ENCODE data around the gene THSD7A. TPM values are rescaled to one million over a fixed set of nuclear protein-coding genes. Genes with fewer than 3 reads are reported as not detected.
"Not testable (repeated sequence)": the region's sequence is repeated elsewhere in the genome, so short reads cannot be mapped to it uniquely, and the experiment has no call there.

Gene THSD7A
- total RNA-seq, 2 experiments from 2014 or later: not detected

DNA sequence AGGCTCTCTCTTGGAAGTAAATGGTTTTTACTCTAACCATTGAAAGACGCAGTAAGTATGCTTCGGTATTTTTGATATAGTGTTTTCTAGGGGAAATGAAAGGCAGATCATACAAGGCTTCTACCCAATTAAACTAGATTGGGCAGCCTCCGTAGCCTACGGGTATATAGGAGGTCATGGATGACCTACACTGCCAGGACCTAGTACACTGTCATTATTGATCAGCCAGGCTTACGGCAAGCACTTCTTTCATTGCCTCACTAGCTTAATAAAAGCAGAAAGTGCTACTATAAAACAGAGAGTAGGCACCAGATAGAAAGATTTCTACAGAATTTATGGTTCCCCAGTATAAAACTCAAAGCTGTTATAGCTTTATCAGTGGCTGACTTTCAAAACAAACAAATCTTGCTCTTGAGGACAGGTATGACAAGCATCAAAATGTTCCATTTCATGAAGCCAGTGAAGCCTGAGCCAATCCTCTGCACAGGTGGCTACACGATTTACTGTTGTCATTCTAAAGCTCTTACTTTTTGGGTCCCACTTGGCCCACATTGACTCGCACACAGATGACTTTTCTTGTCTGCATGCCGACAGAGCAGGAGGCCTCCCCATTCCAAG lies 358.1 kb downstream of the THSD7A start:
- ChIA-PET POLR2A (no interaction called here), CTCF (no interaction called here)

- CTCF ChIA-PET: no interaction called here
- POLR2A ChIA-PET: no interaction called here
Measured at GRCh38 chr7:11473220-11473619, 358.8 kb downstream of the THSD7A start.

GRCh38 chr7:11472646-11473045 lies 359.4 kb downstream of the THSD7A start:
- ChIA-PET CTCF (no interaction called here), POLR2A (no interaction called here)

- POLR2A ChIA-PET: no interaction called here
- CTCF ChIA-PET: no interaction called here
Measured at GRCh38 chr7:11471255-11471654, 360.7 kb downstream of the THSD7A start.

DNA sequence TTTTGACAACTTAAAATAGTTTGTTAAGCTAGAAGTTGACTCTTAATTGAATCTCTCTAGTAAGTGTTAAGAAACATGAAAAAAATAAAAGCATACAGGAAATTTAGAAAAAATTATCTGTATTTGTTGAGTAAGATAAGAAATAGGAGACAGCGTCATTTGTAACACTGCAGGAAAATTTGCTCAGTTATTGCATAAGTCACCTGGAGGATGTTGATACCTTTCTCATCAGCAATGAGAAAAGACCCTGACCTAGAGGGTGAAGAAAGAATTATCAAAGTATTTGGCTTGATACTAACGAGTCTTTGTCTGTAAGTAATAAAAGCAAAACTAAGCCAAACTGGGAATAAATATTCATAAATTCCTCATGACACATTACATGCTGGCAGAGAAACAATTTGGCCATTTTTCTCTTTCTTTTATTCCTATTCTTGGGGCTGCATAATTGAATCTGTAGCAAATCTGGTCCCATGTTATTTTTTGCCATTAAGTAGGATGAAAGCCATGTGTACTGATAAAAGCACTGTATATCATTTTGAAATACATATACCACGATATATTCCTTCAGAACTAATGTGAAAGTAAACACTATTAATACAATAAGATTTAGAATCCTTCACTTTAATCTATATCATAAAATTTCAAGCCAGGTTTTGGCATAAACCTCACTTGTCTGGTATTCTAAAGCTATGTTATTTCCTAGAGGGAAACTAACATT lies 362.8 kb downstream of the THSD7A start:
- ChIA-PET POLR2A (no interaction called here), CTCF (no interaction called here)

GRCh38 chr7:11466517-11467105 lies 365.4 kb downstream of the THSD7A start:
- POLR2A ChIA-PET: no interaction called here

GRCh38 chr7:11464624-11465023 lies 367.4 kb downstream of the THSD7A start:
- CTCF ChIA-PET: no interaction called here
- POLR2A ChIA-PET: no interaction called here

More at GRCh38 chr7:11466517-11467105, 365.4 kb downstream of the THSD7A start:
- CTCF ChIA-PET: no interaction called here

- CTCF ChIA-PET: no interaction called here
- POLR2A ChIA-PET: no interaction called here
Measured at GRCh38 chr7:11461946-11462345, 370.1 kb downstream of the THSD7A start.

GRCh38 chr7:11458736-11459483 lies 373.1 kb downstream of the THSD7A start:
- ChIA-PET POLR2A (no interaction called here), CTCF (no interaction called here)

DNA sequence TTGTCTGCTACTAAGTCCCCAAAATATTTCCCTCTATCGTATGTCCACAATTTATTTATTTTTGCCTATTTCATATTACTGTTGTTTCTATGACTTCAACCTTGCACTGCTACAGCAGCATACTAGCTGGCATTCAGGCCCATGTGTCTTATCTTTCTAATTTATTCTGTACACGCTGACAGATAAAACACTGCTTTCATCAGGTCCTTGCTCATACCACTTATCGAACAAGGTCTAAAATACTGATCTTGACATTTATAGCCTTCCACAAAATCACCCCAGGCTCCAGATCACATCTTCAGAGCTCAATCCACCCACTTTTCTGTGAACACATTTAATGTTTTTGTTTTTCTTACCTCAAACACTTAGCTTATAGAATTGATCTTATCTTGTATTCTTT lies 374.6 kb downstream of the THSD7A start:
- CTCF ChIA-PET: no interaction called here
- POLR2A ChIA-PET: no interaction called here

- POLR2A ChIA-PET: no interaction called here
Measured at GRCh38 chr7:11456574-11456973, 375.4 kb downstream of the THSD7A start.

DNA sequence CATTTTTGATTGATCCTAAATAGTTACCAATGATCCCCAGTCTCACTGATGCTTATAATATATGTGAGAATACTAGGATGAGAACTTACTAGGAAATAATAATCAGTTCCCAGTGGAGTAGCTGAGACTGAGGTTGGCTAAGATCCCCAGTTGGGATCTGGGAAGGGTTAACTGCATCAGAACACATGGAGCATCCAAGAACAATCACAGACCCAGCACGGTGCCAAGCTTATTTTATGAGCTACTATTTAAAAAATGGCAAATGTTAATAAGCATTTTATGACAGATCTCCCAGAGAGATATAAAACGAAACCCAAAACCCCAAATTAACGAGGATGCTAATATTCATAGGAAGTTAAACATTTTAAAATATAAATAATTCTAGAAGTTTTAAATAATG lies 379.5 kb downstream of the THSD7A start:
- POLR2A ChIA-PET: no interaction called here
- CTCF ChIA-PET: no interaction called here

More at GRCh38 chr7:11456574-11456973, 375.4 kb downstream of the THSD7A start:
- CTCF ChIA-PET: no interaction called here

DNA sequence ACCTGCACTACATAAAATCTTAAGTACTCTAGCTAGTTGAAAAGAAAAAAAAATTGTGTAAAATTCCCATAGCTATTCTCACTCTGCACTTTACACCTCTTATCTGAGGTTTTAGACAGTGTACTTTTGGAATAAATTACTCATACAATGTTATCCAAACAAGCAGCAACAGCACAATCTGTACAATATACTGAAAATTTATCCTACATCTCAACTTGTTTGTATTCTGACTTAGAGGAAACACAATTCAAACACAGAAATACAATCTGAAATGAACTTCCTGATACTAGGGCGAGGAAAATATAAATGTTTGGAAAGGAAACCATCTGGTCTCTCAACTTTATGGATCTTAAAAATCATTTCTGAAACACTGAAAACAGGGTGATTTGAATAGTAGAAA lies 381.7 kb downstream of the THSD7A start:
- ChIA-PET POLR2A (no interaction called here), CTCF (no interaction called here)

DNA sequence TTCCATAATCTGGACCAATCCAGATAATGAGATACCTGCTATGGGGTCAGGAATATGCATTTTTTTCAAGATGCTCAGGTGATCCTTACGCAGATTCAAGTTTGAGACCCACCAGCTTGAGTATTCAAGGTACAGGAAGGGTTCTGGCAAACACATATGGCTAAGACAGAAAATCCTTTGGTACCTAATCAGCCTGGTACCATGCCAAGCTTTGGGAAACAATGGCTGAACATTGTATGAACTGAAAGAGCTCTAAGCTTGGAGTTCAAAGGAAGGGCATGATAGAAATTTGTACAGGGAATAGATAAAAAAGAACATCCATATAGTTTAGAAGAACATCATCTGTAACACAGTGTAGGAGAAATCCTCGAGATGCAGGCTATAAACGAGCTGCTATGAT lies 382.7 kb downstream of the THSD7A start:
- CTCF ChIA-PET: no interaction called here
- POLR2A ChIA-PET: no interaction called here

DNA sequence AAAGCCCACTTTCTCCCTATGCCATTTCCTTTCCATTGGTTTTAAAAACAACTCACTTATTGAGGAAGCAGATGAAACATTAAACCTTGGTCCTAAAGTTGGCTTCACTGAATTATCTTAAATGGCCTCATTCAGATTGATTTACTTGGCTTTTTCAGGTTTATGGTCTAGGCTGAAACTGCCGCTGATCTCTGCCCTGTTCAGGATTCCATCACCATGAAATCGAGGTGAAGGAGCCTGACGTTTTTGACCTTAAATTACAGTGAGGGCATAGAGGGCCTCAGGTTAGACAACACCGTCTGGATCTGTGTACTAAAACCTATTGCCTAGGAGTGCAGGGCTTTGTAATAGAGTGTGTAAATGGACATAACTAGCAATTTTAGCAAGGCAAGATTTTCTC lies 383.7 kb downstream of the THSD7A start:
- POLR2A ChIA-PET: no interaction called here
- CTCF ChIA-PET: no interaction called here

GRCh38 chr7:11447106-11447505 lies 384.9 kb downstream of the THSD7A start:
- ChIA-PET CTCF (no interaction called here), POLR2A (no interaction called here)

DNA sequence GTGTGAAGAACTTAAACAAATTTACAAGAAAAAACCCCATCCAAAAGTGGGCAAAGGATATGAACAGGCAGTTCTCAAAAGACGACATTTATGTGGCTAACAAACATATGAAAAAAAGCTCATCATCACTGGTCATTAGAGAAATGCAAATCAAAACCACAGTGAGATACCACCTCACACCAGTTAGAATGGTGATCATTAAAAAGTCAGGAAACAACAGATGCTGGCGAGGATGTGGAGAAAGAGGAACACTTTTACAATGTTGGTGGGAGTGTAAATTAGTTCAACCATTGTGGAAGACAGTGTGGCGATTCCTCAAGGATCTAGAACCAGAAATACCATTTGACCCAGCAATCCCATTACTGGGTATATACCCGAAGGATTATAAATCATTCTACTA lies 388.1 kb downstream of the THSD7A start:
- CTCF ChIA-PET: not testable (repeated sequence)

DNA sequence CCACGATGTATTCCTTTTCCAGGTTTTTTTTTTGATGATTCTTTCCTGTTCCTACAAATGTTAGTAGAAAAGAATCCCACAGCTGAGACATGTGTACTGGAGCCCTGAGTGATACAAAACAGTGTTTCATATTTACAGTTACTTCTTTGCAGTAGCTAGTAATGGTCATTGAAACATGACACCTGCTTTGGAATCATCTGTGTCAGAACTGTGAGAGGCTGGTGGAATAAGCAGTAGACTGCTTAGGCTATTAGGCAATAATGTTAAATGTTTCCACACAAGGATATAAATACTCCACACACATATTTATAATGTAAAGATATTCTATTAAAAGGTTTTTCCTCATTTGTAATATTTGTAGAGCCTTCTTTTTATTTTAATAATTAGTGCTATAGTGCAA lies 394.0 kb downstream of the THSD7A start:
- ChIA-PET POLR2A (no interaction called here), CTCF (no interaction called here)

More for the DNA sequence above, 388.1 kb downstream of the THSD7A start:
- POLR2A ChIA-PET: not testable (repeated sequence)

DNA sequence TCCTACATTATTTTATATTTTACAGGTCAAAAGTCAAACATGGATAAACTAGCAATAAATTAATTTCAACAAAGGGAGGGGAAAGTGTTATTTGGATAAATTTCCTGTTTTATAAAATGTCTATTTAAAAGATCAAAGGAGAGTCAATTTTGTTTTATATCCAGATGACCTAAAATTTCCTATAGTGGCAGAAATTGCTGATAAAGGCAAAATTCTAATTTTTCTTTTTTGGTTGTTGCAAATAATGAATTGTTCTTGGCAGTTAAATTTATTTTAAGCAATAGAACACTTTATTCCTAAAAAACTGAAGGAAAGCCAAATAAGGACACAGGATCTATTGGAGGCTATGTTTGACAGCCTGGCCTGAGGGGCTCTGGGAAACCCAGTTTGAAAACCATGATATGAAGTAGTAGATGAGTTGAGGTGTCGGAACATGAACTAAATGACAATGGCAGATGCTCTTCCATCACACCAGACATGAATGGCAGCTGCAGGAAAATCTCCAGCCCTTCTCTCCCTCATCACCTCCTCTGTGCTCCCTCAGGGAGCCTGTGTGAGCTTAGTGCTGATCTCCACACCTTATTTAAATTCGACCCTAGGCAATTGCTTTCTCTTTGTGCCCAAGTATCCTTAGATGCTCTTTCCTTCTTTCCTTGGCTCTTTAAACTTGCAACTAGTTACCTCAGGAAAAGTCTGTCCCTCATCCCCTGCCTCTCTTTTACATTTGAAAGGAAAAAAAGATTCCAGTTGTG lies 395.0 kb downstream of the THSD7A start:
- ChIA-PET POLR2A (no interaction called here), CTCF (no interaction called here)

- CTCF ChIA-PET: no interaction called here
- POLR2A ChIA-PET: no interaction called here
Measured at GRCh38 chr7:11436316-11436715, 395.7 kb downstream of the THSD7A start.
